ENCODE results near the gene ABCD1. TPM values are rescaled to one million over a fixed set of nuclear protein-coding genes. Genes with fewer than 3 reads are reported as not detected.
"Not testable (repeated sequence)": the region's sequence is repeated elsewhere in the genome, so short reads cannot be mapped to it uniquely, and the experiment has no call there.

ABCD1 gene
- total RNA-seq, 1 donor from 2014 or later = 12.6 TPM

GRCh38 chrX:153692003-153692402 is 32.7 kb upstream of the ABCD1 start:
- no peak overlapping the region for H3K4me3 ChIP-seq (ENCODE audit: low read depth, low read length)
- DNase-seq (ENCODE audit: low read depth) = no peak
- TF ChIP-seq, protein P1, sequence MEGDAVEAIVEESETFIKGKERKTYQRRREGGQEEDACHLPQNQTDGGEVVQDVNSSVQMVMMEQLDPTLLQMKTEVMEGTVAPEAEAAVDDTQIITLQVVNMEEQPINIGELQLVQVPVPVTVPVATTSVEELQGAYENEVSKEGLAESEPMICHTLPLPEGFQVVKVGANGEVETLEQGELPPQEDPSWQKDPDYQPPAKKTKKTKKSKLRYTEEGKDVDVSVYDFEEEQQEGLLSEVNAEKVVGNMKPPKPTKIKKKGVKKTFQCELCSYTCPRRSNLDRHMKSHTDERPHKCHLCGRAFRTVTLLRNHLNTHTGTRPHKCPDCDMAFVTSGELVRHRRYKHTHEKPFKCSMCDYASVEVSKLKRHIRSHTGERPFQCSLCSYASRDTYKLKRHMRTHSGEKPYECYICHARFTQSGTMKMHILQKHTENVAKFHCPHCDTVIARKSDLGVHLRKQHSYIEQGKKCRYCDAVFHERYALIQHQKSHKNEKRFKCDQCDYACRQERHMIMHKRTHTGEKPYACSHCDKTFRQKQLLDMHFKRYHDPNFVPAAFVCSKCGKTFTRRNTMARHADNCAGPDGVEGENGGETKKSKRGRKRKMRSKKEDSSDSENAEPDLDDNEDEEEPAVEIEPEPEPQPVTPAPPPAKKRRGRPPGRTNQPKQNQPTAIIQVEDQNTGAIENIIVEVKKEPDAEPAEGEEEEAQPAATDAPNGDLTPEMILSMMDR (conservative IDR thresholded peaks at IDR 0.05; ENCODE audit: low read depth, low read length) = no peak

DNA sequence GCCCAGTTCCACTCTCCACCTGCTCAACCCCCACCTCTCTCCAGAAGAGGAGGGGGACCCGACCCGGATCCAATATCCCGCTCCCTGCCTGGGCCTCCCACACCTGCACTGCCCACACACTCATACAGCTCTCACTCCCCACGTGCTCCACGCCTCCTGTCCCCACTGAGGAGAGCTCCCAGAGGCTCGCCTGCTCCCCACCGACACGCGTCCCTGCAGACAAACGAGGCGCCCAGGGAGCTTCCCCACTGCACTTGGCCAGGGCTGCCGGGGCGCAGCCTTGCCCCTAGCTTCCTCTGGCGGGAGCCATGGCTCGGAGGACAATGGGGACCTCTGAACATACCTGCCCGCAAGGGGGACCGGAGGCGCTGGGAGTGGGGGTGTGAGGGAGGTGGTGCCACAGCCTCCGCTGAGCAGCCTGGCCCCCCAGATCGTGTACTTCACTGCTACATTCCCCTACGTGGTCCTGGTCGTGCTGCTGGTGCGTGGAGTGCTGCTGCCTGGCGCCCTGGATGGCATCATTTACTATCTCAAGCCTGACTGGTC is 32.0 kb upstream of the ABCD1 start:
- no peak overlapping the region for H3K4me3 ChIP-seq (ENCODE audit: low read depth, low read length)
- DNase-seq (ENCODE audit: low read depth) = no peak
- TF ChIP-seq, protein P1 (conservative IDR thresholded peaks at IDR 0.05; ENCODE audit: low read depth, low read length) = no peak

- DNase-seq (ENCODE audit: low read depth) = no peak
- TF ChIP-seq, protein P1 (conservative IDR thresholded peaks at IDR 0.05; ENCODE audit: low read depth, low read length) = no peak
- H3K4me3 ChIP-seq (ENCODE audit: low read depth, low read length) = no peak overlapping the region
Measured at GRCh38 chrX:153693216-153694086, 31.2 kb upstream of the ABCD1 start.

GRCh38 chrX:153694256-153694655 is 30.4 kb upstream of the ABCD1 start:
- DNase-seq (ENCODE audit: low read depth); H3K4me3 ChIP-seq (ENCODE audit: low read depth, low read length): not testable (repeated sequence)

- H3K4me3 ChIP-seq (ENCODE audit: low read depth, low read length) = no peak overlapping the region
- DNase-seq (ENCODE audit: low read depth) = no peak
- TF ChIP-seq, protein P1 (conservative IDR thresholded peaks at IDR 0.05; ENCODE audit: low read depth, low read length) = no peak
Measured at GRCh38 chrX:153694687-153695270, 29.9 kb upstream of the ABCD1 start.

- no peak for DNase-seq (ENCODE audit: low read depth)
- no peak overlapping the region for H3K4me3 ChIP-seq (ENCODE audit: low read depth, low read length)
- TF ChIP-seq, protein P1 (conservative IDR thresholded peaks at IDR 0.05; ENCODE audit: low read depth, low read length) = no peak
Measured at GRCh38 chrX:153696100-153696499, 28.6 kb upstream of the ABCD1 start.

- DNase-seq (ENCODE audit: low read depth); H3K4me3 ChIP-seq (ENCODE audit: low read depth, low read length): not testable (repeated sequence)
Measured at GRCh38 chrX:153696538-153696937, 28.1 kb upstream of the ABCD1 start.

GRCh38 chrX:153696986-153697722 is 27.5 kb upstream of the ABCD1 start:
- not testable (repeated sequence) for DNase-seq (ENCODE audit: low read depth); H3K4me3 ChIP-seq (ENCODE audit: low read depth, low read length)
